Measurements from ENCODE around the gene CAMKV.

The CAMKV gene

DNA sequence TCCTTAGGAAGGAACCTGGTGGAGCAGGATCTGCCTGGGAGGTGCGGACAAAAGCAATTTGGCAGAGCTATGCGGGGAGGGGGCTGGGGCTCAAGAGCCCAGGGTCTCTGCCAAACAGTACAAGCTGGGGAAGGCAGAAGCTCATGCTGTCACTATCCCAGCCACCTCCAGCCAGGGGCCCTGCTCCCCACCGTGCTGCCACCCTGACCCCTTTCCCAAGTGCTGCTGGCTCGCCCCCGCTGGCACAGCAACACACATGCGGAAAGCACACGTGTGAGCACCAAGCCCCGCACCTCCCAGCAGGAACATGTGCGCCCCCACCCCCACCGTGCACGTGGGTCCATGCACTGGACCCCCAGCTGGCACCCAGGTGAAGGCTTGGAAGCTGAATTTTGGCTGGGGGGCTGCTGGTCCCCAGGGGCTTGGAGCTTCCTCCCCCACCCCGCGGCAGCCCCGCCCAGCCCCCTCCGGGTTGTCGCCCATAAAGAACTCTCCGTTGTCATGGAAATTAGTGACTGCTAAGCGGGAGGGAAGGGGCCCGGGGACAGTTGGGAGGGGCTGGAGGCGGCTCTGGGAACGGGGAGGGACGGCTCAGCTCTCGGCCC lies 742 bp downstream of the CAMKV start:
- H2AFZ ChIP-seq (ENCODE audit: low read depth, low read length, severe bottlenecking) = no peak overlapping the region
- H3K36me3 ChIP-seq (ENCODE audit: low read length) = no peaks in the 10 kb centered on the region
- H3K4me3 ChIP-seq (ENCODE audit: insufficient read depth, low read length, poor library complexity, severe bottlenecking) = no peak overlapping the region
- no peak overlapping the region for H3K27ac ChIP-seq (ENCODE audit: low read depth, low read length)
- peak overlapping the region; percentile 39 for H3K4me2 ChIP-seq (ENCODE audit: low read depth, low read length, poor library complexity, severe bottlenecking)
- H4K20me1 ChIP-seq (ENCODE audit: low read depth, low read length) = no peaks in the 10 kb centered on the region
- no peaks in the 10 kb centered on the region for H3K9me2 ChIP-seq (replicated peaks; ENCODE audit: insufficient read depth, low read length)
- no peaks in the 10 kb centered on the region for H3K79me2 ChIP-seq (ENCODE audit: insufficient read depth, low read length)
- H3K9me3 ChIP-seq (ENCODE audit: insufficient read depth, low read length) = no peaks in the 10 kb centered on the region
- no peaks in the 10 kb centered on the region for H3F3A ChIP-seq (ENCODE audit: insufficient read depth)
- H3K9ac ChIP-seq (ENCODE audit: low read length) = no peak overlapping the region
- no peak for TF ChIP-seq EZH2phosphoT487 (conservative IDR thresholded peaks at IDR 0.05; ENCODE audit: low read length)
- TF ChIP-seq, protein P1, sequence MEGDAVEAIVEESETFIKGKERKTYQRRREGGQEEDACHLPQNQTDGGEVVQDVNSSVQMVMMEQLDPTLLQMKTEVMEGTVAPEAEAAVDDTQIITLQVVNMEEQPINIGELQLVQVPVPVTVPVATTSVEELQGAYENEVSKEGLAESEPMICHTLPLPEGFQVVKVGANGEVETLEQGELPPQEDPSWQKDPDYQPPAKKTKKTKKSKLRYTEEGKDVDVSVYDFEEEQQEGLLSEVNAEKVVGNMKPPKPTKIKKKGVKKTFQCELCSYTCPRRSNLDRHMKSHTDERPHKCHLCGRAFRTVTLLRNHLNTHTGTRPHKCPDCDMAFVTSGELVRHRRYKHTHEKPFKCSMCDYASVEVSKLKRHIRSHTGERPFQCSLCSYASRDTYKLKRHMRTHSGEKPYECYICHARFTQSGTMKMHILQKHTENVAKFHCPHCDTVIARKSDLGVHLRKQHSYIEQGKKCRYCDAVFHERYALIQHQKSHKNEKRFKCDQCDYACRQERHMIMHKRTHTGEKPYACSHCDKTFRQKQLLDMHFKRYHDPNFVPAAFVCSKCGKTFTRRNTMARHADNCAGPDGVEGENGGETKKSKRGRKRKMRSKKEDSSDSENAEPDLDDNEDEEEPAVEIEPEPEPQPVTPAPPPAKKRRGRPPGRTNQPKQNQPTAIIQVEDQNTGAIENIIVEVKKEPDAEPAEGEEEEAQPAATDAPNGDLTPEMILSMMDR (IDR thresholded peaks at IDR 0.05; ENCODE audit: insufficient read depth, low read length, poor library complexity, severe bottlenecking) = no peak
- no peaks in the 10 kb centered on the region for H3K27me3 ChIP-seq (ENCODE audit: low read length)

DNA sequence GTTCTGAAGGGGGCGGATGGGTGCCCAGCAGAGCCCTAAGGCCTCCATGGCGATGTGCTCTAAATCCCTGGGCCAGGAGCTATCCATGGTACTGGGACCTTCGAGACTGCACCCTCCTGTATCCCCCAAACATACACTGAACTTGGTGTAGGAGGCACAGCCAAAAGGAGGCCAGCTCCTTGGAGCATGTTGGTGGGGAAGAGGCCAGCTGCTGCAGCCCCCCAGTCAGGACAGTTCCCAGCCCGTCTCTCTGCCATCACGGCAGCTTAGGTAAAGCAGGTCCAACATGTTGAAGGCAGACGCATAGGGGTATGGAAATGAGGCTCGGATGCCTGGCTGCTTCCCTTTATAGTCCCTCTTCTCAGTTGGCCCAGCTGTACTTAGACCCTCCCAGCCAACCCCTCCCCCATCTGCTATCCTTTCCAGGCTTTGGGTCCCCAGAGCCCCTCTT lies 1.8 kb downstream of the CAMKV start:
- no peak overlapping the region for H3K4me2 ChIP-seq (ENCODE audit: low read depth, low read length, poor library complexity, severe bottlenecking)
- H3K9ac ChIP-seq (ENCODE audit: low read length) = no peak overlapping the region
- H3K27me3 ChIP-seq (ENCODE audit: low read length) = no peaks in the 10 kb centered on the region
- no peaks in the 10 kb centered on the region for H3K36me3 ChIP-seq (ENCODE audit: low read length)
- H4K20me1 ChIP-seq (ENCODE audit: low read depth, low read length) = no peaks in the 10 kb centered on the region
- no peak overlapping the region for H3K27ac ChIP-seq (ENCODE audit: low read depth, low read length)
- H2AFZ ChIP-seq (ENCODE audit: low read depth, low read length, severe bottlenecking) = no peak overlapping the region
- no peak overlapping the region for H3K4me3 ChIP-seq (ENCODE audit: insufficient read depth, low read length, poor library complexity, severe bottlenecking)
- no peaks in the 10 kb centered on the region for H3F3A ChIP-seq (ENCODE audit: insufficient read depth)
- TF ChIP-seq EZH2phosphoT487 (conservative IDR thresholded peaks at IDR 0.05; ENCODE audit: low read length) = no peak
- TF ChIP-seq, protein P1 (IDR thresholded peaks at IDR 0.05; ENCODE audit: insufficient read depth, low read length, poor library complexity, severe bottlenecking) = no peak
- H3K79me2 ChIP-seq (ENCODE audit: insufficient read depth, low read length) = no peaks in the 10 kb centered on the region
- H3K9me3 ChIP-seq (ENCODE audit: insufficient read depth, low read length) = no peaks in the 10 kb centered on the region
- no peaks in the 10 kb centered on the region for H3K9me2 ChIP-seq (replicated peaks; ENCODE audit: insufficient read depth, low read length)

DNA sequence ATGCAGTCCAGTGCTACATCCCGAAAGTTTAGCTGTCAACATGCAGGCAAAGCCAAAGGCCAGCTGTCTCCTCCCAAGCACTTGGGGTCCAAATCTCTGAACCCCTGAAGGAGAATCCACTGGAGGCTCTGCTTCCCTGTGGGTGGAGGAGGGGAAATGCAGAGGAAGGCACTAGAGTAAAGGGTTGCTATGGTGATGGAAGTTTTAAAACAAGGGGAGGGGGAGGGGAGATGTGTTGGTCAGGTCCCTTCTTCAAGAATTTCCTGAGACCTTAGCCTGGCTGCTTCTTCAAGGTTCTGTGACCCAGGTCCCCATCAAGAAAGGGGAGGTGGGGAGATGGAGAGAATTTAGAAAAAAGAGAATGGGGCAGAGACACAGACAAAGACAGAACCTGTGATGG lies 2.3 kb downstream of the CAMKV start:
- H3K9me2 ChIP-seq (replicated peaks; ENCODE audit: insufficient read depth, low read length) = no peaks in the 10 kb centered on the region

More for the DNA sequence above, 2.3 kb downstream of the CAMKV start:
- Histone ChIP-seq H3K27ac (ENCODE audit: low read depth, low read length) (no peak overlapping the region), H3F3A (ENCODE audit: insufficient read depth) (no peaks in the 10 kb centered on the region), H3K4me3 (ENCODE audit: insufficient read depth, low read length, poor library complexity, severe bottlenecking) (no peak overlapping the region), H3K4me2 (ENCODE audit: low read depth, low read length, poor library complexity, severe bottlenecking) (no peak overlapping the region), H4K20me1 (ENCODE audit: low read depth, low read length) (no peaks in the 10 kb centered on the region), H3K9me3 (ENCODE audit: insufficient read depth, low read length) (no peaks in the 10 kb centered on the region), H3K36me3 (ENCODE audit: low read length) (no peaks in the 10 kb centered on the region), H3K27me3 (ENCODE audit: low read length) (no peaks in the 10 kb centered on the region), H3K79me2 (ENCODE audit: insufficient read depth, low read length) (no peaks in the 10 kb centered on the region), H2AFZ (ENCODE audit: low read depth, low read length, severe bottlenecking) (no peak overlapping the region), H3K9ac (ENCODE audit: low read length) (no peak overlapping the region)
- TF ChIP-seq, protein P1 (IDR thresholded peaks at IDR 0.05; ENCODE audit: insufficient read depth, low read length, poor library complexity, severe bottlenecking) = no peak
- no peak for TF ChIP-seq EZH2phosphoT487 (conservative IDR thresholded peaks at IDR 0.05; ENCODE audit: low read length)
